HG03280 (cell line): ENCODE measurements around the gene PROM1.

Experiments used
- ATAC-seq: cut with Tn5 transposase; IDR thresholded peaks from one replicate; pipeline ENCODE4 v1.9.1; 2021; ENCODE audit warnings: mild to moderate bottlenecking, moderate library complexity; ENCODE audit not compliant: unreplicated experiment

The PROM1 gene

GRCh38 chr4:16109256-16109655, 25.4 kb upstream of the PROM1 start:
- no peak for ATAC-seq

- no peak for ATAC-seq
Observed at GRCh38 chr4:16106956-16107355, 23.1 kb upstream of the PROM1 start.

- ATAC-seq: no peak
Observed at GRCh38 chr4:16104520-16104919, 20.7 kb upstream of the PROM1 start.

- no peak for ATAC-seq
Observed at GRCh38 chr4:16102356-16102755, 18.5 kb upstream of the PROM1 start.

GRCh38 chr4:16100833-16101232, 17.0 kb upstream of the PROM1 start:
- no peak for ATAC-seq

- no peak for ATAC-seq
Observed at GRCh38 chr4:16092682-16093319, 9.0 kb upstream of the PROM1 start.

- ATAC-seq: no peak
Observed at GRCh38 chr4:16090096-16090705, 6.4 kb upstream of the PROM1 start.

GRCh38 chr4:16089156-16089555, 5.3 kb upstream of the PROM1 start:
- ATAC-seq: no peak

- no peak for ATAC-seq
Observed at GRCh38 chr4:16088601-16089000, 4.8 kb upstream of the PROM1 start.

GRCh38 chr4:16085822-16086221, 2.0 kb upstream of the PROM1 start:
- ATAC-seq: peak; percentile 66

- no peak for ATAC-seq
Observed at GRCh38 chr4:16082426-16083240, 1.2 kb downstream of the PROM1 start.

GRCh38 chr4:16082041-16082425, 1.8 kb downstream of the PROM1 start:
- no peak for ATAC-seq

GRCh38 chr4:16079046-16079445, 4.8 kb downstream of the PROM1 start:
- ATAC-seq: peak; percentile 66

GRCh38 chr4:16078195-16078760, 5.5 kb downstream of the PROM1 start:
- ATAC-seq: no peak

- ATAC-seq: no peak
Observed at GRCh38 chr4:16077786-16078185, 6.0 kb downstream of the PROM1 start.

GRCh38 chr4:16075975-16076757, 7.7 kb downstream of the PROM1 start:
- no peak for ATAC-seq

GRCh38 chr4:16075061-16075460, 8.8 kb downstream of the PROM1 start:
- no peak for ATAC-seq

GRCh38 chr4:16072168-16072567, 11.7 kb downstream of the PROM1 start:
- no peak for ATAC-seq

- ATAC-seq: no peak
Observed at GRCh38 chr4:16070203-16070602, 13.6 kb downstream of the PROM1 start.

GRCh38 chr4:16067515-16067914, 16.3 kb downstream of the PROM1 start:
- no peak for ATAC-seq

GRCh38 chr4:16066586-16067128, 17.2 kb downstream of the PROM1 start:
- ATAC-seq: no peak
